Measurements from ENCODE around the gene KLHL7. TPM values are rescaled to one million over a fixed set of nuclear protein-coding genes. Genes with fewer than 3 reads are reported as not detected.
"Not testable (repeated sequence)": the region's sequence is repeated elsewhere in the genome, so short reads cannot be mapped to it uniquely, and the experiment has no call there.

Gene KLHL7
- total RNA-seq, 1 donor from 2014 or later = 29.9 TPM

DNA sequence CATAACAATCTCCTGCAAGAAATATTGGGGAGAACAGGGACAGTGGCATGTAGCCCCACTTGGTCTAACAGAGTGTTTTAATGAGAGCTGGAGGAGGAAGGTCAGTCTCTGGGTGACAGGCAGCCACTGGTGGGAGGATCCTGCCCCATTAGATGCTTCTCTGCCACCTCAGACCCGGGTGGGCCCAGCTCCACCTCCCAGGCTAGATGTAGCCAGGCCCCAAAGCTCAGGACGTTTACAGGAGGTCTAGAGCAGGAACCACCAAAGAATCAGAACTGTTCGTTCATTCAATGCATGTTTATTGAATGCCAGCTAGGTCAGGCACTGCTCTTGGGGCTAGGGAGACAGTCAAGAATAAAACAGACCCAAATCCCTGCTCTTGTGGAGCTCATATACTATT lies 112.6 kb downstream of the KLHL7 start:
- no peak for DNase-seq (ENCODE audit: low spot score)

- DNase-seq (ENCODE audit: low spot score) = no peak
Observed at GRCh38 chr7:23220690-23221305, 115.2 kb downstream of the KLHL7 start.

GRCh38 chr7:23222439-23223030 lies 117.0 kb downstream of the KLHL7 start:
- no peak for DNase-seq (ENCODE audit: low spot score)

DNA sequence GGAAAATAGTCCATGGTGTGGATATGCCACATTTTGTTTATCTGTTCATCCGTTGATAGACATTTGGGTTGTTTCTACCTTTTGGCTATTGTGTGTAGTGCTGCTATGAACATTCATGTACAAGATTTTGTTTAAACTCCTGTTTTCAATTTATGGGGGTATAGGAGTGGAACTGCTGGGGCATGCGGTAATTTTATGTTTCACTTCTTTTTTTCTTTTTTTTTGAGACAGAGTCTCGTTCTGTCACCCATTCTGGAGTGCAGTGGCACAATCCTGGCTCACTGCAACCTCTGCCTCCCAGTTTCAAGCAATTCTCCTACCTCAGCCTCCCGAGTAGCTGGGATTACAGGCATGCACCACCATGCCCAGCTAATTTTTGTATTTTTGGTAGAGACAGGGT lies 118.8 kb downstream of the KLHL7 start:
- DNase-seq (ENCODE audit: low spot score) = not testable (repeated sequence)

- no peak for DNase-seq (ENCODE audit: low spot score)
Observed at GRCh38 chr7:23226844-23227450, 121.4 kb downstream of the KLHL7 start.

Other genes starting within 250 kb of the KLHL7 start
- gene HYCC1, start 91.7 kb upstream of the KLHL7 start, total RNA-seq = 20.5 TPM
- gene NUP42, start 76.3 kb downstream of the KLHL7 start, total RNA-seq = 37.4 TPM
- gene GPNMB, start 141.0 kb downstream of the KLHL7 start, total RNA-seq = 72.4 TPM
- 40.5 TPM for gene MALSU1, start 193.6 kb downstream of the KLHL7 start, total RNA-seq

Measured in mucosa of gallbladder (tissue), 1 donor.